ENCODE results near the gene PADI6.

Gene PADI6

DNA sequence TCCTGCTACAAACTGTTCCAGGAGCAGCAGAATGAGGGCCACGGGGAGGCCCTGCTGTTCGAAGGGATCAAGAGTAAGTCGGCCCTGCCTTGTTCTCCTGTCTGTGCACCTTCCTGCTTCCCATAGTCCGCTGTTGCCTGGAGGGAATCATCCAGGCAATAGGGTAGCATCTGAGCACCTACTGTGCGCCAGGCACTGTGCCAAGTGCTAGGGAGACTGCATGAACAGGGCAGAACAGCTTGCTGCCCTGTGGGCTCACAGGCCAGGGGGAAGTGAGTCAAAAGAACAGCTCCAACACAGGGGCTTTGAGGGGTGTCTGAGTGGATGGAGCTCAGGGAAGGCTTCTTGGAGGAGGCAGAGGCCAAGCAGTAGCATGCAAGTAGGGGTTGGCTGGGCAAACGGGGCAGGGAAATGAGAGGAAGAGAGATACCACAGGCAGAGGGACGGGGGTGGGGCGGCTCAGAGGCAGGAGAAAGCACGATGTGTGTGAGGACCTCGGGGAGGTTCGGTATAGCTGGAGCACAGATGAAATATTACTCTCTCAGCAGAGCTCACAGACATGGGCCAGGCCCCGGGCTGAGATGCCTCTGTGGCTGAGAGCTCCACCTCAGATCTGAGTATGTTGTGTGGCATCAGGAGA, 15.5 kb upstream of the PADI6 start:
- no peak for DNase-seq (ENCODE audit: low read depth in 2 of 2)

DNA sequence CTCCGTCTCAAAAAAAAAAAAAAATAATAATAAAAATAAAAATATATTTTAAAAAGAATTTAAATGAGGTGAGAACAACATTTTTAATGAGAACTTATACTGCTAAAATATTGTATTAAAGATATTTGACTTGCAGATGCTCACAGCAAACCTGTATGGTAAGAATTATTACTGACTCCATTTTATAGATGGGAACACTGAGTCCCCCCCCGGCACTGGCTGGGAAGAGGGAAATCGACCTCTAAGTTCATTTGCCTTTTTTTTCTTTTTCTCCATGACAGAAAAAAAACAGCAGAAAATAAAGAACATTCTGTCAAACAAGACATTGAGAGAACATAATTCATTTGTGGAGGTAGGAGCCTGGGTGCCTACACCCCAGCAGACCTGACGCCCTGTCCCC, 13.4 kb upstream of the PADI6 start:
- no peak for DNase-seq (ENCODE audit: low read depth in 2 of 2)

DNA sequence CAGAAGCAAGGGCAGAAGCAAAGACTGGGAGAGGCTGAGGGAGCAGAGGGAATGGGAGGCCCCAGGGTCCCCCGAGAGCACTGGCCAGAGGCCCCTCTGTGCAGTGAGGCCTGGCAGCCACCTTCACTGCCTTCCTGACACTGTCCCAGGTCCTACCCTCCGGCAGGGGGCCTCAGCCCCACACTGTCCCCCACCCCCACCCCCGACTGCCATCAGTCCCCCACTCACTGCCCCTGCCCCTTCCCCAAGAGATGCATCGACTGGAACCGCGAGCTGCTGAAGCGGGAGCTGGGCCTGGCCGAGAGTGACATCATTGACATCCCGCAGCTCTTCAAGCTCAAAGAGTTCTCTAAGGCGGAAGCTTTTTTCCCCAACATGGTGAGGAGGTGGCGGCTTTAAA, 13.0 kb upstream of the PADI6 start:
- DNase-seq (ENCODE audit: low read depth in 2 of 2) = no peak

DNA sequence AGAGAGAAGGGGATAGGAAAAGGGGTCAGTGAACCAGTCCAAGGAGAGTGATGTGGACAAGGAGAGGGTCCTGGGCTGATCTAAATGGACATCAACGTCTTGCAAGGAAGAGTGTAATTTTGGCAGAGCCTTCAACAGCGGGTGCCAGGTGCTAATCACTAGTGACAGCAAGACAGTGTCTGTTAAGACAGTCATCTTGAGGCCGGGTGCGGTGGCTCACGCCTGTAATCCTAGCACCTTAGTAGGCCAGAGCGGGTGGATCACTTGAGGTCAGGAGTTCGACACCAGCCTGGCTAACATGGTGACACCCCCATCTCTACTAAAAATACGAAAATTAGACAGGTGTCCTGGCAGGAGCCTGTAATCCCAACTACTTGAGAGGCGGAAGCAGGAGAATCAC, 12.2 kb upstream of the PADI6 start:
- DNase-seq (ENCODE audit: low read depth in 2 of 2) = no peak

DNA sequence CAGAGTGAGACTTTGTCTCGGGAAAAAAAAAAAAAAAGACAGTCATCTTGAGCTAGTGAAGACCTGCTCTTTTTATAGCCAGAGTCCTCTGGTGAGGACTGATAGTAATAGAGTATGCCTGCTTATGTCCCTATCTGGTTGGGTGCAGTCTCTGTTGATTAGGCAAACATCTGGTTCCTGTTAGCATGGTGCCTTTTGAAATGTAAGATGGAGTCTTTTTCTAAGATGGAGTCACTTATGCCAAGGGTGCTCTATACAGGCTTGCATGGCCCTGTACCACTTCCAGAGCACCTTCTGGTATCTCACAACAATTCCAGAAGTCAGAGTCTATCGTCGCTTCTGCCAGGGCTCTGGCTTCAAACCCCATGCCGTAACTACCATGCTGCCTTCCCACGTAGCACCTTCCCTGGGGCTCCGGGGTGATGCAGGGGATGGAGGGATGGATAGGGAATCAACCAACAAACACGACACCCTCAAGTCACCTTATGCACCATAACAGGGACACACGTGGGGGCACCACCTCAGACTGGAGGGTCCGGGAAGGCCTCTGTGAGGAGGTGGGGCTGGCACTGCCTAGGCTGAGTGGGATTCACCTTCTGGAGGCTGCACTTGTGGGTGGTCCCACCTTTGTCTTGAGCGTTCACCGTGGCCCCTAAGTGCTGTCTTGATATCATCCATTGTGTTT, 11.6 kb upstream of the PADI6 start:
- no peak for DNase-seq (ENCODE audit: low read depth in 2 of 2)

DNA sequence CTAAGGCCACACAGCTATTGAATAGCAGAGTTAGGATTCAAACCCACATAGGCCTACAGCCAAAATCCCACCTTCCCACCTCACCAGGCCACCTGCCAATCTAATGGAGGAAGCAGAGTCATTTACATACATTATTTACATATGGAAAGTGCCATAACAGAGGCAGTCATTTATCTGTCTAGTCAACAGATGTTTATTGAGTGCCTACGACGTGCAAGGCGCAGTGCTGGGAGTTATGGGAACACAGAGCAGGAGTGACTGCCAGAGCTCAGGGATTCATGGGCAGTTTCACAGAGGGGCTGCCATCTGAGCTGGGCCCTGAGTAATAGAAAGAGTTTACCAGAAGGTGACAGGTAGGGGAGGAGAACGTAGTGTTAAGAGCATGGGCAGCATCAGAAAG, 10.3 kb upstream of the PADI6 start:
- no peak for DNase-seq (ENCODE audit: low read depth in 2 of 2)

DNA sequence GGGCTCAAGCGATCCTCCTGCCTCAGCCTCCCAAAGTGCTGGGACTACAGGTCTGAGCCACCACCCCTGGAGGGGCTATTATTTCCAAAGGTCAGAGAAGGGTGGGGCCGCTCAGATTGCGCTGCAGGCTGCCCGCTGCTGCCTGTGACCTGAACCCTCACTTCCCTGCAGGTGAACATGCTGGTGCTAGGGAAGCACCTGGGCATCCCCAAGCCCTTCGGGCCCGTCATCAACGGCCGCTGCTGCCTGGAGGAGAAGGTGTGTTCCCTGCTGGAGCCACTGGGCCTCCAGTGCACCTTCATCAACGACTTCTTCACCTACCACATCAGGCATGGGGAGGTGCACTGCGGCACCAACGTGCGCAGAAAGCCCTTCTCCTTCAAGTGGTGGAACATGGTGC, 8.6 kb upstream of the PADI6 start:
- DNase-seq (ENCODE audit: low read depth in 2 of 2) = no peak

DNA sequence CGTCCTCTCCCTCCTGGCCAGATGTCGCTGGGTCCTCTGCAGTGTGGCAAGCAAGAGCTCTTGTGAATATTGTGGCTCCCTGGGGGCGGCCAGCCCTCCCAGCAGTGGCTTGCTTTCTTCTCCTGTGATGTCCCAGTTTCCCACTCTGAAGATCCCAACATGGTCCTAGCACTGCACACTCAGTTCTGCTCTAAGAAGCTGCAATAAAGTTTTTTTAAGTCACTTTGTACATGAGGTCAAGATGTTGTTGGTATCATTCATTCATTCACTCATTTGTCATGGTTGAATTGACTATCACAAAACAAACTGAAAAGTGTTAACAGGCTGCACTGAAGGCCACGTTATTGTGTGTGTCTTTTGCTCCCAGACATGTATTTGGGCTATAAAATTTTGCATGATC, 8.2 kb upstream of the PADI6 start:
- no peak for DNase-seq (ENCODE audit: low read depth in 2 of 2)

DNA sequence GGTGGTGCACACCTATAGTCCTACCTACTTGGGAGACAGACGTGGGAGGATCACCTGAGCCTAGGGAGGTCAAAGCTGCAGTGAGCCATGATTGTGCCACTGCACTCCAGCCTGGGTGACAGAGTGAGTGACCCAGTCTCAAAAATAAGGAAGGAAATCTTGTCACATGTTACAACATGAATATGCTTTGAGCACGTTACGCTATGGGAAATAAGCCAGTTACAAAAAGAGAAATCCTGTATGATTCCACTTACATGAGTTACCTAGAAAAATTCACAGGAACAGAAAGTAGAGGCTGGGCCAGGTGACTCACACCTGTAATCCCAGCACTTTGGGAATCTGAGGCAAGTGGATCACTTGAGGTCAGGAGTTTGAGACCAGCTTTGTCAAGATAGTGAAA, 6.7 kb upstream of the PADI6 start:
- no peak for DNase-seq (ENCODE audit: low read depth in 2 of 2)

DNA sequence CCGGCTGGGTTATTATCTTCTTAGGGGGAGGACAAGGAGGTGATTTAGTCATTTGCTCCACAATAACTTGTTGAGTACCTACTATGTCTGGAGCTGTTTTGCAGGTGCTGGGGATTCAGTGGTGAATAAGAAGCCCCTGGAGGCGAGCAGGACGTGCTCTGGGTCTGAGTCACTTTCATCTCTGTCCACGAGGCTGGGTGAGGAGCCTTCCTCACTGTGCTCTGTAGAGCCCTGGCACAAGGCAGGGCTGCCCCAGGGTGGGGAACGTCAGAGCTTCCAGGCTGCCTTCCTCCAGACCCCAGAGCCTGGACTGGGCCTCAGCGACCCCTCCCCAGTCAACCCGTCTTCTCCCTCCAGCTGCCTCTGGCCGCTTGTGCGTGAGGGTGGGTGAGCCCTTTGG, 2.5 kb upstream of the PADI6 start:
- no peak for DNase-seq (ENCODE audit: low read depth in 2 of 2)

DNA sequence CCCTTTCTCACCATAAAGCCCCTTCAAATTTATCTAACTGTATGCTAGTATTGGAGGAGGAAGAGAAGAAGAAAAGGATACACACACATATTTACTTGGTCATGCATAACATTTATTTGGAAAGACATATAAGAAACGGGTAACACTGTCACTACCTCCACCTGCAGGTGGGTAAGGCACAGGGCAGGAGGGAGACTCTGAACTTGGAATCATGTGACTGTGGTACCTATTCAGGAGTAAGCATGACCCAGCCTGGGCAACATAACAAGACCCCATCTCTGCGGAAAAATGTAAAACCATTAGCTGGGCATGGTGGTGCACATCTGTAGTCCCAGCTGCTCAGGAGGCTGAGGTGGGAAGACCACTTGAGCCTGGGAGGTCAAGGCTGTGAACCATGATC, 1.4 kb upstream of the PADI6 start:
- DNase-seq (ENCODE audit: low read depth in 2 of 2) = no peak

DNA sequence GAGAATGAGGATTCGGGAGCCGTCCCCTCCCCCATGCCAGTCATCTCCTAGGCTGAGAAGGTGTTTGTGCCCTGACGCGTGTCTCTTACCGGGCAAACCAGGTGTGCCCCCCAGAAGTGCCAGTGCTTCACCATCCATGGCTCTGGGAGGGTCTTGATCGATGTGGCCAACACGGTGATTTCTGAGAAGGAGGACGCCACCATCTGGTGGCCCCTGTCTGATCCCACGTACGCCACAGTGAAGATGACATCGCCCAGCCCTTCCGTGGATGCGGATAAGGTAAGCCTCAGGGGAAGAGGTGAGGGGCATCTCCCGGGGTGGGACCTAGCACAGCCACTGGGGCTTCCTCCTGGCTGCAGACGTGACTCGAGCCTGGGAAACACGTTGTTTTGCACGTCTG, 959 bp downstream of the PADI6 start:
- no peak for DNase-seq (ENCODE audit: low read depth in 2 of 2)

DNA sequence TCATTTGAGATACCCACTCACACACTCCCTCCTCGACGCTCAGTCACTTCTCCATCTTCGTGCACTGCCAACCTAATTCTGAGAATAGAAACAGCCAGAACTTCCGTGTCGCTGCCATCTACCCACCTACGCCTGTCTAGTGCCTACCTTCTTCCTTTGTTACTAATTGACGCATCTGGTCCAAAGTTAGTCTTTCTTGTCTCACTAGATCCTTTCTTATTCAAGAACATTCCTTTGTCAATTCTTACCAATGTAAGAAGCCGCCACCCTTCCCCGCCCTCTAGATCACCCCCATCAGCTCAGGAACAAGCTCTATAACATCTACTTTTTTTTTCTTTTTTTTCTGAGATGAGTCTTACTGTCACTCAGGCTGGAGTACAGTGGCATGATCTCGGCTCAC, 3.7 kb downstream of the PADI6 start:
- DNase-seq (ENCODE audit: low read depth in 2 of 2) = no peak

DNA sequence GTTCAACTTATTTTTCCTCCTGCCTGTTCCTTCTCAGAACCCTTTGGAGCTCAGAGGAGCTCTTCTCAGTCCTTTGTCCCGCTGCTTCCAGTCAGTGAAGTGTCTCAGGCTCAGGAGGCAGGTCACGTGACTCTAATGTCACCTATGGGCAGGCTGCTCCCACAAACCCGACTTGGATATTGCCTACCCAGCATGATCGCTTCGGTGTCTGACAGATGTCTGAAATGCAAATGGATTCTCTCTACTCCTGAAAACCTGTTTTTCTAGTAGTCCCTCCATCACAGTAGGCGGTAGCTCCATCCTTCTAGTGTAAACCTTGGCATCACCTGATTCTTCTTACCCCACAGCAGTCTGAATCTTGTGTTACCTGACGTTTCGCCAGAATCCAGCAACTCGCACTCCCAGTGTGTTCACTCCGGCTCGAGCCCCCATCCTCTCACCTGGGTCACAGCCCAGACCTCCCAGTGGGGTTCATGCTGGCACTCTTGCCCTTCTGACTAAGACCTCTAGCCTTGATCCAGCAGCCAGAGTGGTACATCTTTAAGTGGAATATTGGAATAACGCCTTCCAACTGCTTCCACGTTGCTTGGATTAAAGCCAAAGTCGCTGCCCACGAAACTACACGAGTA, 5.4 kb downstream of the PADI6 start:
- DNase-seq (ENCODE audit: low read depth in 2 of 2) = no peak

DNA sequence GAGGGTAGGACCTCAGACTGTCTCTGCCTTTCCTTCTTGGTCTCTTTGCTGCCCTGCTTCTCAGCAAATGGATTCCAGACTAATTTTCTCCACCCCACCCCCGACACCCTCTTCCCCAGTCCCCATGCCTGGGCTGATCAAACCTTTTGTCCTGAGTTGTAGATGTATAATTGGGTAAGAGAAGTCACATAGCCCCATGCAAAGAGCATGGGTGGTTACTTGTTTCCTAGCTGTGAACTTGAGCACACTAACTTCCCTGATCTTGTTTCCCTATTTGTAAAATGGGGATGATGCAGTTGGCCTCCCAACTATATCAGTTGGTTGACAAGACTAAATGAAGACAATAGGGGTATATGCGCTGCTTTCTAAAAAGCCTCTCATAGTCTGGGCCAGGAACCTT, 9.2 kb downstream of the PADI6 start:
- DNase-seq (ENCODE audit: low read depth in 2 of 2) = no peak

DNA sequence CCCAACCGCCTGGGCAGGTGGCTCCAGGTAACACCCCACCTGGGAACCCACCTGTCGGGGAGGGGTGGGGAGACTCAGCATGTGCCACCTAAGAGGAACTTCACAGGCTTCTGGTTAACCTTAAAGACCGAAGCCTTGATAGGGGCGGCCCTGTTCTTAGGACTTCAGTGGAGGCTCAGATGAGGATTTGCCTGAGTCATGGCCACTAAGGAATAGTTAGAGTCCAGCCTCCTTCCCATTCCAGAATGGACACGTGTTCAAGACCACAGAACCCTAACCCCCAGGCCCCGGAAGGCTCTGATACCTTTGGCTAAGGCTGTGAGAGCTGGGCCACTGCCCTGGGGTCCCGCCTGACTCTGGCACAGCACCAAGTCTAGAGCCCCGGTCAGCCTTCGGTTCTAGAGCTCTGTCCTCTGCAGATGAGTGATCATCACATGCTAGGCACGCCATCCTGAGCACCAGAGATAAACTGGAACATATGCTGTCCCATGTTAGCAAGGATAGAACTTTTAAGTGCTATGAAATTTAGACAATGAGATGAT, 20.3 kb downstream of the PADI6 start:
- no peak for DNase-seq (ENCODE audit: low read depth in 2 of 2)

DNA sequence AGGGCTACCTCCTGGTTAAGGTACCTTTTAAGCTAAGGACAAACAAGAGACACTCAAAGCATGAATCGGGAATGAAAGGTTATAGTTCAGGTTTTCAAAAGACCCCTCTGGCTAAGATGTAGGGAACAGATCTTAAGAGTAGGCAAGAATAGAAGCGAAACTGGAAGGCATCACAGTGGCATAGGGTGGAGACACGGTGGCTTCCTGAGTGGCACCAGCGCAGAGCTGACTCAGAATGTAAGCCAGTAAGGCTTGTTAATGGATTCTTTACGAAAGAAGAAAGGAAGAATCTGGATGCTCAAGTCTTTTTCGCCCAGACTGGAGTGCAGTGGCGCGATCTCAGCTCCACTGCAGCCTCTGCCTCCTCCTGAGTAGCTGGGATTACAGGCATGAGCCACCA, 21.2 kb downstream of the PADI6 start:
- DNase-seq (ENCODE audit: low read depth in 2 of 2) = no peak

DNA sequence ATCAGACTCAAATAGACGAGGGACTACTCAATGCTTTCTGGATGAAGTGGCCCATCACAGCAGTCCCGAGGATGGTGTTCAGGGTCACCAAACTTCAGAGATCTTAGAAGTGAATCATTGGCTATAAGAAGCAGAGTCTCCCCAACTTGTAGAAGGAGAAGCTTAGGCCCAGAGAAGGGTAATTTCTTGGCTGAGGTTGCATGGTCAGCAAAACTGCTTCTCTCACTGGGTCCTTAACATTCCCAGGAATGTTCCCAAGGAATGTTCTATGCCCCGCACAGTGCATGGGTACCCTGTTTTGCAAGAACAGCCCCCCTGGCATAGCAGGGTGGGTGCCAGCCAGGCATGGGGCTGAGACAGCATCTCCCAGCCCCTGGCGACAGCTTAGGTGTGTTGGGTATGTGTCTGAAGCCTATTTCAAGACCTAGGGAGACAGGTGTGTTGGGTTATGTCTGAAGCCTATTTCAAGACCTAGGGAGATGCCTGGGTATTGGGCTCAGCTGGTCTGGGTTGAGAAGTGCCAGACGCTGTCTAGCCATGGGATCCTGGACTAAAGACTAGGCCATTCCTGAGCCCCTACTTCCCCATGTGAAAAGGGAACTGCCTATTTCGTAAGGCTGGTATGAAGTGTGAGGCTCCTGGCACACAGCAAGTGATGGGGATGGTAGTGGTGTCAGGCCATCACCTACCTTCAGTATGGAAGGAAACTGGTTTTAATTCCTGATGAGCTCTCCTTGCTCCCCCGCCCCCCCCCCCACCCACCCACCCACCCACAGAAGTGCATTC, 26.1 kb downstream of the PADI6 start:
- no peak for DNase-seq (ENCODE audit: low read depth in 2 of 2)

DNA sequence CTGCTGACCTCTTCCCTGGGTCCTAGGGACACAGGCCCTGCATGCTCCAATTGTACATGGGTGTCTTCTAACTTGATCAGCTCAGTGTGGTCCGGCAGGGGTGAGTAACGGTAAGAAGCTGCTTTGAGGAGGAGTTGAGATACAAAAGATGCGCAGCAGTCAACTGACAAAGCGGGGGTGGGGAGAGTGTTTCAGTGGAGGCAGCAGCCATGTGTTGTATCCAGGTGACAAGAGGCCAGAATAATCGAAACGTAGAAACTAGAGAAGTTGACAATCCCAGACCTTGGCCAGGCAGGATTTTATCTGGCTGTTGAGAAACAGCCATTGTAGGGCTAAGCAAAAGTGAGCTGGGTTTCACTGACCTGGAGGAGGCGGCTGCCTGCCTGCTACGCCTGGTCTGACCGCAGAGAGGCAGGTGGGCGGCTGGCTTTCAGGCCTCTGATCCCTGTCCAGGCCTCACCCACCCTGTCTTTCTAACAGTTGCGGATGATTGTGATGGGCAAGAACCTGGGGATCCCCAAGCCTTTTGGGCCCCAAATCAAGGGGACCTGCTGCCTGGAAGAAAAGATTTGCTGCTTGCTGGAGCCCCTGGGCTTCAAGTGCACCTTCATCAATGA, 28.8 kb downstream of the PADI6 start:
- DNase-seq (ENCODE audit: low read depth in 2 of 2) = no peak

DNA sequence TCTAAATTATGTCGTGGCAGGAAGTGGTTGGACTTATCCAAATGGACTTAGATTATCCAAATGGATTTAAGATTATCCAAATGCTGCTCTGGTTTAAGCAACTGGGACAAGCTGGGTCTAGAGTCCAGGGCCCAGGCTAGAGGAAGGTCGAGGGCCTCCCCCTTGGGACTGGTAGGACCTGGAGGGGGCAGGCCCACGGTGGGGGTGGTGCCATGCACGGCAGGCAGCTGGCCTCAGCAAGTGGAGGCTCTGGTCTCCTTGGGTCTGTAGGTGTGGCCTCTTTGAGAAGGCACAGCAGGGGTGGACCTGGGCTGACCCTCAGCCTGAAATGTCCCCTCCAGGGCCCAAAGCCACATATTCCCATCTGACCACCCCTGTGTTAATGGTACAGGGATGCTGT, 29.8 kb downstream of the PADI6 start:
- no peak for DNase-seq (ENCODE audit: low read depth in 2 of 2)

DNA sequence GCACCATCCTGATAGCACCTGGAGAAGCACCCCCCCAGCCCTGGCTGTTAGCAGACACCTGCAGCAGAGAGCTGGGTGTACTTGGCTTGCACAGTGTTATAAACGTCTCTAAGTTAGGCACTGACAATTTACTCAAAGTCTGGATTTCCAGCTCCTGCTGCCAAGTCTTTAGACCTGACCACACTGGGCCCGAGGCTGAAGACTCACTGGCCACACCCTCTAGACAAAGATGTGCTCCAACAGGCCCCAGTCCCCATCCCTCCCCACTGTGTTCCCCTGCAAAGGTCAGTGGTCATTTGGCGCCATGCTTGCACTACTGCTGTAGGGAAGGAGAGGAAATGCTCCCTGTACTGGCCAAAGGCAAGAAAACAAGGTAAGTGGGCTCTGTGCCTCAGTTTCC, 31.1 kb downstream of the PADI6 start:
- no peak for DNase-seq (ENCODE audit: low read depth in 2 of 2)
